ENCODE measurements around the gene GRIN2B.

DNA sequence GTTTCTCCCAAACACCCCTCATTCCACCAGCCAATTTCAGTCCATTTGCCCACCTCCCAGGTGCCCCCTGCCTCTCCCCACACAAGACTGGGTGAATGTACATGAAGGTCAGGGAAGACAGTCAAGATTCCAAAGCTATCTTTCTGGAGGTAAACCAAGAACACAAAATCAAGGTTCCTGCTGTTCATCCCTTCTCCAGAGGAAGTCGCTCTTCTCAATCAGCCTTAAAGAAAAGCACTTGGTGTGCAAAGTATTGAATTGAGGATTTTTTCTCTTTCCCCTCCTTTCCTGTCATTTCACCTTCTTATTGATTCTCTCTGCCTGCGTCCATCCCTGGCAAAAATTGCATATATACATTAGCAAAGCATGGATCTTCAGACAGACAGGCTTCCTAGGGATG, 4.5 kb downstream of the GRIN2B start:
- TF ChIP-seq SIN3A (IDR thresholded peaks at IDR 0.05; ENCODE audit: borderline replicate concordance, insufficient read depth, low read length) (no peak), FOXP2 (optimal IDR thresholded peaks at IDR 0.05; ENCODE audit: borderline replicate concordance, extremely low read depth, extremely low read length, insufficient read depth) (no peak), POLR2AphosphoS5 (IDR thresholded peaks at IDR 0.05; ENCODE audit: low read depth, low read length) (no peak), REST (IDR thresholded peaks at IDR 0.05; ENCODE audit: insufficient read depth in 1 of 2, low read depth in 2 of 2, low read length in 2 of 2) (no peak), TAF1 (IDR thresholded peaks at IDR 0.05; ENCODE audit: borderline replicate concordance, insufficient read depth, low read length) (no peak)

All from PFSK-1 (cell line).